ENCODE data around the gene GLT8D1.

GLT8D1 gene

DNA sequence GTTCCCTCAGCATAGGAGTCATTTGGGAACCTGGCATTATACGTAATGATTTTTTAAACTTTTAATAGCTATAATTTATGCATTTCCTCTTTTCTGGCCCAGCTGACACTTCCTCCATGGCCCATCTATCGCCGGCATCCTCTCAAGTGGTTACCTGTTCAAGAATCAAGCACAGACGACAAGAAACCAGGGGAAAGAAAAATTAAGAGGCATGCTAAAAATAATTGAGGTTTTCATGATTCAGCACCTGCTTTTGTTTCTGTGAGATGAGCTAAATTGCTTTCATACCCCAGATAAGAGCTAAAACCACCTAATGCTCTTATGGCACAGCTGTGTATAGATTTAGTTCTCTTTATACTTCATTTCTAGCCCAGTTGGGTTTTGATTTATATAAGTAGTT, 2.0 kb upstream of the GLT8D1 start:
- no peak overlapping the region for H3K27ac ChIP-seq (ENCODE audit: extremely low read depth, low read depth, low read length)
- peaks cover 18 to 33% of the 10 kb centered on the region in 2 experiments for H3K36me3 ChIP-seq (ENCODE audit: control insufficient read depth in 2 of 2, insufficient read depth in 1 of 2, low read length in 2 of 2)
- POLR2A ChIA-PET = interaction anchor here (0.9 kb wide), 1 partner anchor 18 kb away, joined by 3 read pairs; no protein-coding TSS in a partner anchor
- CTCF ChIA-PET = interaction anchor here (0.6 kb wide), 1 partner anchor 295 kb away, joined by 5 read pairs; no protein-coding TSS in a partner anchor
- TF ChIP-seq ZNF157 (tag by site-specific recombination; IDR thresholded peaks at IDR 0.05) (no peak), ZSCAN16 (tag by site-specific recombination; IDR thresholded peaks at IDR 0.05) (no peak), ZFP3 (tag by site-specific recombination; IDR thresholded peaks at IDR 0.05; ENCODE audit: low read depth) (no peak), BCL11A (tag by site-specific recombination; IDR thresholded peaks at IDR 0.05; ENCODE audit: low read depth) (no peak)
- TF ChIP-seq, protein P1, sequence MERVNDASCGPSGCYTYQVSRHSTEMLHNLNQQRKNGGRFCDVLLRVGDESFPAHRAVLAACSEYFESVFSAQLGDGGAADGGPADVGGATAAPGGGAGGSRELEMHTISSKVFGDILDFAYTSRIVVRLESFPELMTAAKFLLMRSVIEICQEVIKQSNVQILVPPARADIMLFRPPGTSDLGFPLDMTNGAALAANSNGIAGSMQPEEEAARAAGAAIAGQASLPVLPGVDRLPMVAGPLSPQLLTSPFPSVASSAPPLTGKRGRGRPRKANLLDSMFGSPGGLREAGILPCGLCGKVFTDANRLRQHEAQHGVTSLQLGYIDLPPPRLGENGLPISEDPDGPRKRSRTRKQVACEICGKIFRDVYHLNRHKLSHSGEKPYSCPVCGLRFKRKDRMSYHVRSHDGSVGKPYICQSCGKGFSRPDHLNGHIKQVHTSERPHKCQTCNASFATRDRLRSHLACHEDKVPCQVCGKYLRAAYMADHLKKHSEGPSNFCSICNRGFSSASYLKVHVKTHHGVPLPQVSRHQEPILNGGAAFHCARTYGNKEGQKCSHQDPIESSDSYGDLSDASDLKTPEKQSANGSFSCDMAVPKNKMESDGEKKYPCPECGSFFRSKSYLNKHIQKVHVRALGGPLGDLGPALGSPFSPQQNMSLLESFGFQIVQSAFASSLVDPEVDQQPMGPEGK (tag by site-specific recombination; IDR thresholded peaks at IDR 0.05) = no peak
- H3K9me3 ChIP-seq (ENCODE audit: control insufficient read depth, insufficient read depth, low read depth, low read length) = no peaks in the 10 kb centered on the region
- peaks cover 3% of the 10 kb centered on the region; the same call in 1 of the 2 replicates for H3K4me1 ChIP-seq (ENCODE audit: control insufficient read depth, insufficient read depth, low read length)
- no peak overlapping the region for H3K4me3 ChIP-seq (ENCODE audit: low read depth, low read length)

- POLR2A ChIA-PET = interaction anchor here (0.9 to 3.3 kb wide), 5 partner anchors 8 to 169 kb away, joined by 3 to 13 read pairs (median 4); partner anchors contain the start of genes GNL3, NEK4, PBRM1 and UQCC5
- CTCF ChIA-PET = no interaction called here
- TF ChIP-seq, protein P2, sequence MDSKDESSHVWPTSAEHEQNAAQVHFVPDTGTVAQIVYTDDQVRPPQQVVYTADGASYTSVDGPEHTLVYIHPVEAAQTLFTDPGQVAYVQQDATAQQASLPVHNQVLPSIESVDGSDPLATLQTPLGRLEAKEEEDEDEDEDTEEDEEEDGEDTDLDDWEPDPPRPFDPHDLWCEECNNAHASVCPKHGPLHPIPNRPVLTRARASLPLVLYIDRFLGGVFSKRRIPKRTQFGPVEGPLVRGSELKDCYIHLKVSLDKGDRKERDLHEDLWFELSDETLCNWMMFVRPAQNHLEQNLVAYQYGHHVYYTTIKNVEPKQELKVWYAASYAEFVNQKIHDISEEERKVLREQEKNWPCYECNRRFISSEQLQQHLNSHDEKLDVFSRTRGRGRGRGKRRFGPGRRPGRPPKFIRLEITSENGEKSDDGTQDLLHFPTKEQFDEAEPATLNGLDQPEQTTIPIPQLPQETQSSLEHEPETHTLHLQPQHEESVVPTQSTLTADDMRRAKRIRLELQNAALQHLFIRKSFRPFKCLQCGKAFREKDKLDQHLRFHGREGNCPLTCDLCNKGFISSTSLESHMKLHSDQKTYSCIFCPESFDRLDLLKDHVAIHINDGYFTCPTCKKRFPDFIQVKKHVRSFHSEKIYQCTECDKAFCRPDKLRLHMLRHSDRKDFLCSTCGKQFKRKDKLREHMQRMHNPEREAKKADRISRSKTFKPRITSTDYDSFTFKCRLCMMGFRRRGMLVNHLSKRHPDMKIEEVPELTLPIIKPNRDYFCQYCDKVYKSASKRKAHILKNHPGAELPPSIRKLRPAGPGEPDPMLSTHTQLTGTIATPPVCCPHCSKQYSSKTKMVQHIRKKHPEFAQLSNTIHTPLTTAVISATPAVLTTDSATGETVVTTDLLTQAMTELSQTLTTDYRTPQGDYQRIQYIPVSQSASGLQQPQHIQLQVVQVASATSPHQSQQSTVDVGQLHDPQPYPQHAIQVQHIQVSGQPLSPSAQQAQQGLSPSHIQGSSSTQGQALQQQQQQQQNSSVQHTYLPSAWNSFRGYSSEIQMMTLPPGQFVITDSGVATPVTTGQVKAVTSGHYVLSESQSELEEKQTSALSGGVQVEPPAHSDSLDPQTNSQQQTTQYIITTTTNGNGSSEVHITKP (tag by site-specific recombination; IDR thresholded peaks at IDR 0.05) = peak; percentile 85; the same call in 1 of the 2 replicates
- TF ChIP-seq ZBTB21 (tag by site-specific recombination; IDR thresholded peaks at IDR 0.05) (no peak), ZBTB17 (tag by site-specific recombination; IDR thresholded peaks at IDR 0.05) (no peak), ZNF660 (tag by site-specific recombination; IDR thresholded peaks at IDR 0.05) (0 out of 2 replicates have a peak, but pooled peaks have one; percentile 11), ZNF133 (tag by site-specific recombination; IDR thresholded peaks at IDR 0.05) (0 out of 2 replicates have a peak, but pooled peaks have one; percentile 9), ZBTB48 (tag by site-specific recombination; IDR thresholded peaks at IDR 0.05) (0 out of 2 replicates have a peak, but pooled peaks have one; percentile 6), KLF8 (tag by site-specific recombination; IDR thresholded peaks at IDR 0.05) (peak; percentile 60; the same call in 1 of the 2 replicates), ZNF449 (tag by site-specific recombination; IDR thresholded peaks at IDR 0.05) (peak; percentile 98), SP2 (tag by site-specific recombination; IDR thresholded peaks at IDR 0.05) (no peak)
- Histone ChIP-seq H3K4me3 (ENCODE audit: low read depth, low read length) (peak overlapping the region; percentile 100), H3K4me1 (ENCODE audit: control insufficient read depth, insufficient read depth, low read length) (peaks cover 3% of the 10 kb centered on the region; the same call in 1 of the 2 replicates), H3K9me3 (ENCODE audit: control insufficient read depth, insufficient read depth, low read depth, low read length) (no peaks in the 10 kb centered on the region), H3K27ac (ENCODE audit: extremely low read depth, low read depth, low read length) (peak overlapping the region; percentile 64), H3K36me3 (ENCODE audit: control insufficient read depth in 2 of 2, insufficient read depth in 1 of 2, low read length in 2 of 2) (peaks cover 14 to 22% of the 10 kb centered on the region in 2 experiments)
Observed at GRCh38 chr3:52705438-52705687, 228 bp downstream of the GLT8D1 start.
